Measurements from ENCODE around the gene ACRV1. TPM values are rescaled to one million over a fixed set of nuclear protein-coding genes. Genes with fewer than 3 reads are reported as not detected.
"Not testable (repeated sequence)": the region's sequence is repeated elsewhere in the genome, so short reads cannot be mapped to it uniquely, and the experiment has no call there.

Gene ACRV1
- total RNA-seq, 2 donors from 2014 or later, result 0.37 TPM; not detected in 1

GRCh38 chr11:125720781-125721180, 40.1 kb upstream of the ACRV1 start:
- Histone ChIP-seq H3K27me3 (ENCODE audit: control insufficient read depth, insufficient read depth, low read length, poor library complexity, severe bottlenecking) (no peaks in the 10 kb centered on the region), H3K9me3 (ENCODE audit: control insufficient read depth, low read length) (no peaks in the 10 kb centered on the region), H3K36me3 (ENCODE audit: control insufficient read depth, insufficient read depth, low read length) (no peaks in the 10 kb centered on the region), H3K9ac (ENCODE audit: extremely low read depth, low read length, poor library complexity, severe bottlenecking) (no peak overlapping the region), H3K27ac (ENCODE audit: low read depth, low read length) (no peak overlapping the region), H3K4me3 (ENCODE audit: low read length) (no peak overlapping the region), H3K4me1 (ENCODE audit: control insufficient read depth, insufficient read depth, low read length) (no peaks in the 10 kb centered on the region)
- DNase-seq, result no peak
- Mint-ChIP-seq H3K27me3 (ENCODE audit: insufficient read depth) (peaks cover 10% of the 10 kb centered on the region), H3K9me3 (peaks cover 19% of the 10 kb centered on the region), H3K4me1 (no peaks in the 10 kb centered on the region), H3K4me3 (no peak overlapping the region), H3K27ac (no peak overlapping the region), H3K36me3 (ENCODE audit: low read depth) (no peaks in the 10 kb centered on the region)
- 83 to 94% methylated on average over 5 to 6 of the region's 6 CpGs for WGBS, 2 experiments (ENCODE audit: insufficient coverage in 1 of 2, insufficient read length in 1 of 2)
- no peak for TF ChIP-seq CTCF (conservative IDR thresholded peaks at IDR 0.05)

- not testable (repeated sequence) for H3K9me3 Mint-ChIP-seq; H3K27ac ChIP-seq (ENCODE audit: low read depth, low read length); H3K4me1 ChIP-seq (ENCODE audit: control insufficient read depth, insufficient read depth, low read length); DNase-seq; H3K9me3 ChIP-seq (ENCODE audit: control insufficient read depth, low read length); H3K4me1 Mint-ChIP-seq; H3K4me3 Mint-ChIP-seq; H3K36me3 Mint-ChIP-seq (ENCODE audit: low read depth); H3K9ac ChIP-seq (ENCODE audit: extremely low read depth, low read length, poor library complexity, severe bottlenecking); H3K27ac Mint-ChIP-seq; H3K36me3 ChIP-seq (ENCODE audit: control insufficient read depth, insufficient read depth, low read length); H3K4me3 ChIP-seq (ENCODE audit: low read length); H3K27me3 ChIP-seq (ENCODE audit: control insufficient read depth, insufficient read depth, low read length, poor library complexity, severe bottlenecking)
- H3K27me3 Mint-ChIP-seq (ENCODE audit: insufficient read depth), result peaks cover 22% of the 10 kb centered on the region
- 96 to 100% methylated on average over 1 to 17 of the region's 24 CpGs for WGBS, 2 experiments (ENCODE audit: insufficient coverage in 1 of 2, insufficient read length in 1 of 2)
These were observed 24.0 kb upstream of the ACRV1 start for GRCh38 chr11:125704686-125705085.

GRCh38 chr11:125701858-125702621, 21.4 kb upstream of the ACRV1 start:
- 56 to 65% methylated on average over 3 to 6 of the region's 6 CpGs for WGBS, 2 experiments (ENCODE audit: insufficient coverage in 1 of 2, insufficient read length in 1 of 2)
- no peaks in the 10 kb centered on the region for H3K27me3 ChIP-seq (ENCODE audit: control insufficient read depth, insufficient read depth, low read length, poor library complexity, severe bottlenecking)
- no peak overlapping the region for H3K9ac ChIP-seq (ENCODE audit: extremely low read depth, low read length, poor library complexity, severe bottlenecking)
- Mint-ChIP-seq H3K4me1 (peaks cover 10% of the 10 kb centered on the region), H3K4me3 (no peak overlapping the region), H3K9me3 (peaks cover 6% of the 10 kb centered on the region), H3K27ac (no peak overlapping the region), H3K36me3 (ENCODE audit: low read depth) (no peaks in the 10 kb centered on the region), H3K27me3 (ENCODE audit: insufficient read depth) (peaks cover 9% of the 10 kb centered on the region)
- peak overlapping the region; percentile 44 for H3K27ac ChIP-seq (ENCODE audit: low read depth, low read length)
- H3K36me3 ChIP-seq (ENCODE audit: control insufficient read depth, insufficient read depth, low read length), result no peaks in the 10 kb centered on the region
- no peak overlapping the region for H3K4me3 ChIP-seq (ENCODE audit: low read length)
- TF ChIP-seq CTCF (conservative IDR thresholded peaks at IDR 0.05), result no peak
- no peaks in the 10 kb centered on the region for H3K9me3 ChIP-seq (ENCODE audit: control insufficient read depth, low read length)
- peak; percentile 75 for DNase-seq
- H3K4me1 ChIP-seq (ENCODE audit: control insufficient read depth, insufficient read depth, low read length), result no peaks in the 10 kb centered on the region

Measured in endodermal cell (in vitro differentiated cells).